Astrocyte (in vitro differentiated cells and primary cell): ENCODE measurements around the gene DOCK2. TPM values are rescaled to one million over a fixed set of nuclear protein-coding genes. Genes with fewer than 3 reads are reported as not detected.

Source experiments
- DNase-seq: peaks from one replicate; pipeline ENCODE4 v3.0.0-alpha.2; 2010; ENCODE audit warnings: low read depth
- FAIRE-seq: peaks from 2 replicates; lab custom pipeline; 2011; peaks lifted over from hg19 to GRCh38; lab: Jason Lieb, UNC
- H2AFZ ChIP-seq: 2 replicates; pipeline ENCODE4 v1.6.0; 2012; ENCODE audit warnings: low read depth, low read length, inconsistent platforms
- H3K27ac ChIP-seq: 2 replicates; pipeline ENCODE4 v1.5.1; 2011; ENCODE audit warnings: low read depth, low read length, inconsistent platforms
- H3K27me3 ChIP-seq: 2 replicates; pipeline ENCODE4 v1.6.0; 2011; ENCODE audit warnings: low read length, inconsistent platforms; ENCODE audit not compliant: insufficient read depth
- H3K36me3 ChIP-seq: 2 replicates; pipeline ENCODE4 v1.5.1; 2011; ENCODE audit warnings: low read length, inconsistent platforms; ENCODE audit not compliant: insufficient read depth
- H3K4me1 ChIP-seq: 2 replicates; pipeline ENCODE4 v1.5.1; 2011; ENCODE audit warnings: low read length, inconsistent platforms; ENCODE audit not compliant: insufficient read depth
- H3K4me2 ChIP-seq: 2 replicates; pipeline ENCODE4 v1.6.0; 2012; ENCODE audit warnings: low read length, inconsistent platforms
- H3K4me3 ChIP-seq: 2 replicates; pipeline ENCODE4 v1.5.1; 2011; ENCODE audit warnings: low read depth, mild to moderate bottlenecking, low read length, inconsistent platforms; ENCODE audit not compliant: insufficient read depth
- H3K79me2 ChIP-seq: 2 replicates; pipeline ENCODE4 v1.6.0; 2012; ENCODE audit warnings: mild to moderate bottlenecking, low read length, inconsistent platforms; ENCODE audit not compliant: insufficient read depth
- H3K9ac ChIP-seq: 2 replicates; pipeline ENCODE4 v1.6.0; 2012; ENCODE audit warnings: mild to moderate bottlenecking, low read length, inconsistent platforms
- H3K9me3 ChIP-seq: 2 replicates; pipeline ENCODE4 v1.5.1; 2012; ENCODE audit warnings: low read depth, mild to moderate bottlenecking, low read length, inconsistent platforms; ENCODE audit not compliant: insufficient read depth
- H4K20me1 ChIP-seq: 2 replicates; pipeline ENCODE4 v1.6.0; 2012; ENCODE audit warnings: low read length, inconsistent platforms; ENCODE audit not compliant: insufficient read depth
- H3K27ac Mint-ChIP-seq: one replicate; pipeline ENCODE4 v1.8.0; 2021; ENCODE audit warnings: mild to moderate bottlenecking, mixed read lengths; ENCODE audit not compliant: unreplicated experiment
- H3K27me3 Mint-ChIP-seq: one replicate; pipeline ENCODE4 v1.8.0; 2021; ENCODE audit warnings: low read depth, mixed read lengths; ENCODE audit not compliant: unreplicated experiment
- H3K36me3 Mint-ChIP-seq: one replicate; pipeline ENCODE4 v1.8.0; 2021; ENCODE audit warnings: low read depth, mixed read lengths; ENCODE audit not compliant: unreplicated experiment
- H3K4me1 Mint-ChIP-seq: one replicate; pipeline ENCODE4 v1.8.0; 2021; ENCODE audit warnings: low read depth, mixed read lengths; ENCODE audit not compliant: unreplicated experiment
- H3K4me3 Mint-ChIP-seq: one replicate; pipeline ENCODE4 v1.8.0; 2021; ENCODE audit warnings: mild to moderate bottlenecking, moderate library complexity, mixed read lengths; ENCODE audit not compliant: unreplicated experiment
- H3K9me3 Mint-ChIP-seq: one replicate; pipeline ENCODE4 v1.8.0; 2021; ENCODE audit warnings: mild to moderate bottlenecking, mixed read lengths; ENCODE audit not compliant: unreplicated experiment
- CTCF ChIP-seq: IDR thresholded peaks from 2 replicates; pipeline ENCODE4 v1.5.1; 2011; ENCODE audit warnings: low read depth, mild to moderate bottlenecking, inconsistent platforms, low read length, moderate library complexity; ENCODE audit not compliant: insufficient read depth
- EZH2 ChIP-seq: IDR thresholded peaks from 2 replicates; pipeline ENCODE4 v1.6.1; 2012; ENCODE audit warnings: mild to moderate bottlenecking, low read length, inconsistent platforms; ENCODE audit not compliant: insufficient read depth
- total RNA-seq: library from RNA; stranded (reverse); gene quantifications from 2 replicates; pipeline ENCODE4 v1.2.1, GENCODE V29; 2021

The DOCK2 gene
- total RNA-seq, 1 donor from 2014 or later, result 0.66 TPM

- Histone ChIP-seq H3K4me2 (no peak overlapping the region), H3K4me1 (no peaks in the 10 kb centered on the region), H3K9ac (no peak overlapping the region), H4K20me1 (no peaks in the 10 kb centered on the region), H3K9me3 (no peaks in the 10 kb centered on the region), H3K27ac (no peak overlapping the region), H3K4me3 (no peak overlapping the region), H3K79me2 (no peaks in the 10 kb centered on the region), H2AFZ (no peak overlapping the region), H3K36me3 (peaks cover 10% of the 10 kb centered on the region), H3K27me3 (no peaks in the 10 kb centered on the region)
- Mint-ChIP-seq H3K36me3 (no peaks in the 10 kb centered on the region), H3K9me3 (no peaks in the 10 kb centered on the region), H3K4me1 (peaks cover 9% of the 10 kb centered on the region), H3K27me3 (no peaks in the 10 kb centered on the region), H3K4me3 (no peak overlapping the region), H3K27ac (no peak overlapping the region)
- TF ChIP-seq EZH2 (no peak), CTCF (no peak)
- FAIRE-seq (no peak), DNase-seq (peak; percentile 64)
These were observed 236.6 kb downstream of the DOCK2 start for GRCh38 chr5:169873642-169874041.

- Mint-ChIP-seq H3K4me1 (peaks cover 9% of the 10 kb centered on the region), H3K27me3 (no peaks in the 10 kb centered on the region), H3K36me3 (no peaks in the 10 kb centered on the region), H3K4me3 (no peak overlapping the region), H3K27ac (no peak overlapping the region), H3K9me3 (no peaks in the 10 kb centered on the region)
- Histone ChIP-seq H3K4me3 (no peak overlapping the region), H3K79me2 (no peaks in the 10 kb centered on the region), H3K9ac (no peak overlapping the region), H3K27me3 (no peaks in the 10 kb centered on the region), H3K27ac (no peak overlapping the region), H2AFZ (no peak overlapping the region), H3K36me3 (peaks cover 13% of the 10 kb centered on the region), H3K4me1 (no peaks in the 10 kb centered on the region), H3K4me2 (no peak overlapping the region), H3K9me3 (no peaks in the 10 kb centered on the region), H4K20me1 (no peaks in the 10 kb centered on the region)
- FAIRE-seq (no peak), DNase-seq (no peak)
- TF ChIP-seq CTCF (no peak), EZH2 (no peak)
These were observed 237.5 kb downstream of the DOCK2 start for GRCh38 chr5:169874621-169875020.

- Histone ChIP-seq H3K27ac (no peak overlapping the region), H3K4me2 (no peak overlapping the region), H3K4me3 (no peak overlapping the region), H3K4me1 (no peaks in the 10 kb centered on the region), H3K36me3 (peaks cover 10% of the 10 kb centered on the region), H3K27me3 (no peaks in the 10 kb centered on the region), H3K9ac (no peak overlapping the region), H3K79me2 (no peaks in the 10 kb centered on the region), H2AFZ (no peak overlapping the region), H3K9me3 (no peaks in the 10 kb centered on the region), H4K20me1 (no peaks in the 10 kb centered on the region)
- TF ChIP-seq EZH2, result no peak
- no peak for TF ChIP-seq CTCF
- Mint-ChIP-seq H3K27me3 (no peaks in the 10 kb centered on the region), H3K4me1 (peaks cover 9% of the 10 kb centered on the region), H3K4me3 (no peak overlapping the region), H3K36me3 (no peaks in the 10 kb centered on the region), H3K9me3 (no peaks in the 10 kb centered on the region), H3K27ac (peak overlapping the region; percentile 16)
- no peak for DNase-seq
- FAIRE-seq, result no peak
These were observed 238.1 kb downstream of the DOCK2 start for GRCh38 chr5:169875091-169875728.
